ENCODE results near the gene CA12.

The CA12 gene

GRCh38 chr15:63312286-63312685, 69.4 kb downstream of the CA12 start:
- DNase-seq (ENCODE audit: low read depth) = no peak
- no peak for TF ChIP-seq CTCF (IDR thresholded peaks at IDR 0.05; ENCODE audit: low read depth, low read length, missing control alignments)
- H3K4me3 ChIP-seq (ENCODE audit: low read depth, low read length) = no peak overlapping the region

GRCh38 chr15:63310646-63311045, 71.0 kb downstream of the CA12 start:
- DNase-seq (ENCODE audit: low read depth) = no peak
- H3K4me3 ChIP-seq (ENCODE audit: low read depth, low read length) = no peak overlapping the region
- TF ChIP-seq CTCF (IDR thresholded peaks at IDR 0.05; ENCODE audit: low read depth, low read length, missing control alignments) = no peak

- H3K4me3 ChIP-seq (ENCODE audit: low read depth, low read length) = no peak overlapping the region
- no peak for DNase-seq (ENCODE audit: low read depth)
- no peak for TF ChIP-seq CTCF (IDR thresholded peaks at IDR 0.05; ENCODE audit: low read depth, low read length, missing control alignments)
Measured at GRCh38 chr15:63308947-63309346, 72.7 kb downstream of the CA12 start.

GRCh38 chr15:63308491-63308890, 73.2 kb downstream of the CA12 start:
- DNase-seq (ENCODE audit: low read depth) = no peak
- H3K4me3 ChIP-seq (ENCODE audit: low read depth, low read length) = no peak overlapping the region
- no peak for TF ChIP-seq CTCF (IDR thresholded peaks at IDR 0.05; ENCODE audit: low read depth, low read length, missing control alignments)

GRCh38 chr15:63306492-63307073, 75.1 kb downstream of the CA12 start:
- no peak for TF ChIP-seq CTCF (IDR thresholded peaks at IDR 0.05; ENCODE audit: low read depth, low read length, missing control alignments)
- DNase-seq (ENCODE audit: low read depth) = no peak

GRCh38 chr15:63305260-63305659, 76.4 kb downstream of the CA12 start:
- no peak for TF ChIP-seq CTCF (IDR thresholded peaks at IDR 0.05; ENCODE audit: low read depth, low read length, missing control alignments)
- DNase-seq (ENCODE audit: low read depth) = no peak
- no peak overlapping the region for H3K4me3 ChIP-seq (ENCODE audit: low read depth, low read length)

More at GRCh38 chr15:63306492-63307073, 75.1 kb downstream of the CA12 start:
- H3K4me3 ChIP-seq (ENCODE audit: low read depth, low read length) = no peak overlapping the region

- DNase-seq (ENCODE audit: low read depth) = no peak
Measured at GRCh38 chr15:63301088-63301487, 80.6 kb downstream of the CA12 start.

More at GRCh38 chr15:63301088-63301487, 80.6 kb downstream of the CA12 start:
- no peak overlapping the region for H3K4me3 ChIP-seq (ENCODE audit: low read depth, low read length)
- TF ChIP-seq CTCF (IDR thresholded peaks at IDR 0.05; ENCODE audit: low read depth, low read length, missing control alignments) = no peak

All from GM12864 (cell line).